ENCODE data around the gene MXD1. TPM values are rescaled to one million over a fixed set of nuclear protein-coding genes. Genes with fewer than 3 reads are reported as not detected.
A peak's percentile ranks its signal among the peaks of the same experiment; 100 is the strongest.

The MXD1 gene, protein sequence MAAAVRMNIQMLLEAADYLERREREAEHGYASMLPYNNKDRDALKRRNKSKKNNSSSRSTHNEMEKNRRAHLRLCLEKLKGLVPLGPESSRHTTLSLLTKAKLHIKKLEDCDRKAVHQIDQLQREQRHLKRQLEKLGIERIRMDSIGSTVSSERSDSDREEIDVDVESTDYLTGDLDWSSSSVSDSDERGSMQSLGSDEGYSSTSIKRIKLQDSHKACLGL
- total RNA-seq (2021): 3.7 and 5.5 TPM in 2 replicates
- long read RNA-seq, full-length matches to known transcripts: 4 of 6 reads
- long read RNA-seq, partial matches to known transcripts: 1 of 6 reads
- long read RNA-seq, other reads (novel, unspliced or antisense): 1 of 6 reads

DNA sequence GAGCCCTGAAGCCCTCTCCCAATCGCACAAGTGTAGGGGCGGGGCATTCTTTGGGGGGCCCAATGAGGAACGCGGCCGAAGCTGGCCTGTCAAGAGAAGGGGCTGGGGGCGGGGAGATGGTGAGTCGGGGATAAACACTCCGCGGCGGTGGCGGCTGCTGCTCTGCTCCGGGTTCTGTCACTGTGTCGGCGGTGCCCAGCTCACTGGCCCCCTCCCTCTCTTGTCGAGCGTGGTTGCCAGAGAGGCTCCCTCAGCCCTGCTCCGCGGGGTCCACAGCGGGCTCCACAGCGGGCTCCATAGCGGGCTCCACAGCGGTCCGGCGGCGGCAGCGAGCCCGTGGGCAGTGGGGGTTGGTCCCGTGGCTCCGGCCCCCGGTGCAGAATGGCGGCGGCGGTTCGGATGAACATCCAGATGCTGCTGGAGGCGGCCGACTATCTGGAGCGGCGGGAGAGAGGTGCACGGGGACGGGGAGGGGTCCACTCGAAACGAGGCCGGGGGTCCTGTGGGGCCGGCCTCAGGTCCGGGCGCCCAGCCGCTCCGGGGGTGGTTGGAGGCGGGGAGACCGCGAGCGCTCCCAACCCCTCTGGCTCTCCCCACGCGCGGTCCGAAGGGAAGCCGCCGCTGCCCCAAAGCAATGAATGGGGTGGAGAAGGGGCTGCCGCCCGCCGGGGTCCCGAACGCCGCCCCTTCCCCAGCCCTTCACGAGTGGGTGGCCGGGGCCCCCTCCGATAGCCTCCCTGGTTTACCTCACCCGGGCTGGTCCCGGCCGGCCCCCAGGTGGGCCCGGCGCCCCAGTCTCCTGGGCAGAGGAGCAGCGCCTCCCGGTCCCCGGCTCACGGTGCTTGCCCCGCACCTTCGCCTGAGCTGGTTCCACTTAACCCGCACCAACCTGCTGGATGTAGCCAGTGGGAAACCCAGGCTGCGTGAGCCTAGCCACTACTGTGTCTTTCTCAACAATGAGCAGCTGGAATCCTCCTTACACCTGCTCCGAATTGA is at the start of gene MXD1:
Gene MXD1 (plus strand): TSS at position 160 of the 996 bp plus-strand sequence. CDS start 222 bp downstream, at position 382.
- peak within 1 kb of the TSS; percentile 56 for H3K4me2 ChIP-seq (ENCODE audit: insufficient read depth, insufficient read length, low read length)
- no peak within 1 kb of the TSS for H2BK120ac ChIP-seq (ENCODE audit: low read depth, low read length, poor library complexity, severe bottlenecking)
- H3K18ac ChIP-seq (ENCODE audit: insufficient read length, low read depth, low read length): peak within 1 kb of the TSS; percentile 87
- H3T11ph ChIP-seq (ENCODE audit: low read length): no peak within 1 kb of the TSS
- H3K9ac ChIP-seq (ENCODE audit: extremely low read depth, insufficient read length, low read length): peak within 1 kb of the TSS; percentile 80
- no peak within 1 kb of the TSS for H2AFZ ChIP-seq (ENCODE audit: low read length)
- TF ChIP-seq, protein P1, sequence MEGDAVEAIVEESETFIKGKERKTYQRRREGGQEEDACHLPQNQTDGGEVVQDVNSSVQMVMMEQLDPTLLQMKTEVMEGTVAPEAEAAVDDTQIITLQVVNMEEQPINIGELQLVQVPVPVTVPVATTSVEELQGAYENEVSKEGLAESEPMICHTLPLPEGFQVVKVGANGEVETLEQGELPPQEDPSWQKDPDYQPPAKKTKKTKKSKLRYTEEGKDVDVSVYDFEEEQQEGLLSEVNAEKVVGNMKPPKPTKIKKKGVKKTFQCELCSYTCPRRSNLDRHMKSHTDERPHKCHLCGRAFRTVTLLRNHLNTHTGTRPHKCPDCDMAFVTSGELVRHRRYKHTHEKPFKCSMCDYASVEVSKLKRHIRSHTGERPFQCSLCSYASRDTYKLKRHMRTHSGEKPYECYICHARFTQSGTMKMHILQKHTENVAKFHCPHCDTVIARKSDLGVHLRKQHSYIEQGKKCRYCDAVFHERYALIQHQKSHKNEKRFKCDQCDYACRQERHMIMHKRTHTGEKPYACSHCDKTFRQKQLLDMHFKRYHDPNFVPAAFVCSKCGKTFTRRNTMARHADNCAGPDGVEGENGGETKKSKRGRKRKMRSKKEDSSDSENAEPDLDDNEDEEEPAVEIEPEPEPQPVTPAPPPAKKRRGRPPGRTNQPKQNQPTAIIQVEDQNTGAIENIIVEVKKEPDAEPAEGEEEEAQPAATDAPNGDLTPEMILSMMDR (conservative IDR thresholded peaks at IDR 0.05): no peak
- H2BK20ac ChIP-seq (ENCODE audit: low read depth, low read length, poor library complexity, severe bottlenecking): no peak within 1 kb of the TSS
- H3K56ac ChIP-seq (ENCODE audit: insufficient read length, low read depth, low read length): no peak within 1 kb of the TSS
- peak within 1 kb of the TSS; percentile 94 for H3K14ac ChIP-seq (ENCODE audit: insufficient read depth, low read length)
- H3K79me2 ChIP-seq (ENCODE audit: insufficient read depth, low read length): no peaks in the 10 kb centered on the region
- no peak within 1 kb of the TSS for H4K8ac ChIP-seq (replicated peaks; ENCODE audit: insufficient read length, low read depth, low read length)
- Mint-ChIP-seq H3K27ac (peak within 1 kb of the TSS; percentile 84 to 98 (median 92); a peak in 5 of 7 replicates), H3K9me3 (no peaks in the 10 kb centered on the region), H3K36me3 (ENCODE audit: insufficient read depth in 1 of 3, low read depth in 3 of 3) (peaks cover 0 to 2% (median 0%) of the 10 kb centered on the region in 3 experiments; a peak in 1 of 7 replicates), H3K27me3 (ENCODE audit: low read depth) (no peaks in the 10 kb centered on the region; the same call in 1 of the 2 replicates), H3K4me3 (peak within 1 kb of the TSS; percentile 74 to 84), H3K4me1 (peaks cover 3 to 5% of the 10 kb centered on the region in 2 experiments; a peak in 1 of 4 replicates)
- no peak within 1 kb of the TSS for H2BK5ac ChIP-seq (ENCODE audit: insufficient read length, low read length)
- H3K4me1 ChIP-seq (ENCODE audit: insufficient read depth, low read length): no peaks in the 10 kb centered on the region
- no peaks in the 10 kb centered on the region for H3K27me3 ChIP-seq (ENCODE audit: insufficient read depth, low read length)
- H3K9me3 ChIP-seq (ENCODE audit: control insufficient read depth, low read depth, low read length): no peaks in the 10 kb centered on the region
- H3K79me1 ChIP-seq (ENCODE audit: insufficient read depth, low read depth, low read length, poor library complexity, severe bottlenecking): no peaks in the 10 kb centered on the region
- H3K4ac ChIP-seq (ENCODE audit: low read depth, low read length): peak within 1 kb of the TSS; percentile 69; the same call in 1 of the 2 replicates
- H3K23ac ChIP-seq (ENCODE audit: insufficient read length, low read depth, low read length): no peak within 1 kb of the TSS
- peak; percentile 38 for DNase-seq
- H3K23me2 ChIP-seq (ENCODE audit: insufficient read length, low read depth, low read length, poor library complexity, severe bottlenecking): peaks cover 3% of the 10 kb centered on the region
- no CpG with 5 or more reads among the region's 81 CpGs for WGBS (ENCODE audit: extremely low coverage, insufficient read length, low lambda C conversion rate)
- H4K5ac ChIP-seq (ENCODE audit: insufficient read length, low read depth, low read length): no peak within 1 kb of the TSS
- H2AK5ac ChIP-seq (ENCODE audit: insufficient read length, low read length): no peak within 1 kb of the TSS
- H4K20me1 ChIP-seq (ENCODE audit: control insufficient read depth, insufficient read depth, insufficient read length): no peaks in the 10 kb centered on the region
- no peak within 1 kb of the TSS for H2BK12ac ChIP-seq (ENCODE audit: insufficient read length, low read depth, low read length)
- no peak within 1 kb of the TSS for H4K91ac ChIP-seq (ENCODE audit: insufficient read length, low read depth, low read length)
- H2BK15ac ChIP-seq (ENCODE audit: low read depth, low read length): no peak within 1 kb of the TSS
- H3K27ac ChIP-seq (ENCODE audit: insufficient read length, low read depth, low read length): peak within 1 kb of the TSS; percentile 40

All from H9 (cell line).